SKM-1 (cell line): ENCODE data around the gene MAML2.
A peak's percentile ranks its signal among the peaks of the same experiment; 100 is the strongest.

Experiments
- DNase-seq: peaks from one replicate; lab custom pipeline; 2025; ENCODE audit not compliant: unreplicated experiment; lab: John Stamatoyannopoulos, UW

The MAML2 gene

DNA sequence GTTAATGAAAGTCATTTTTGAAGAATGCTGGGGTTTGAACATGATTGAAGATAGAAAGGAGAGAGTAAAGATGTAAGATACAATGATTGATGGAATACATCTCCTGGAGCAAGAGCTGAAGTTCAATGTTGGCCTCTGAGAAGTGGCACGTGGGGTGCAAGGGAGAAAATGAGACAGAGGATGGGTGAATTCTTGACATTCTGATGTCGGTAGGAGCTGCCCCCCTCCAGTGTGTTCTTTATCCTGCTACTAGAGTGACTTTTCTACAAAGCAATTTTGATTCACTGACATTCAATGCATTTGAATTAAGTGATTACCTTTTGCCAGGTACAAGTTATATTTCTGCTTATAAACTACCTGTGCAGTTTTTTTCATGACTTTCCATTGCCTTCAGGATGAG is 260.1 kb downstream of the MAML2 start:
- DNase-seq: no peak

DNA sequence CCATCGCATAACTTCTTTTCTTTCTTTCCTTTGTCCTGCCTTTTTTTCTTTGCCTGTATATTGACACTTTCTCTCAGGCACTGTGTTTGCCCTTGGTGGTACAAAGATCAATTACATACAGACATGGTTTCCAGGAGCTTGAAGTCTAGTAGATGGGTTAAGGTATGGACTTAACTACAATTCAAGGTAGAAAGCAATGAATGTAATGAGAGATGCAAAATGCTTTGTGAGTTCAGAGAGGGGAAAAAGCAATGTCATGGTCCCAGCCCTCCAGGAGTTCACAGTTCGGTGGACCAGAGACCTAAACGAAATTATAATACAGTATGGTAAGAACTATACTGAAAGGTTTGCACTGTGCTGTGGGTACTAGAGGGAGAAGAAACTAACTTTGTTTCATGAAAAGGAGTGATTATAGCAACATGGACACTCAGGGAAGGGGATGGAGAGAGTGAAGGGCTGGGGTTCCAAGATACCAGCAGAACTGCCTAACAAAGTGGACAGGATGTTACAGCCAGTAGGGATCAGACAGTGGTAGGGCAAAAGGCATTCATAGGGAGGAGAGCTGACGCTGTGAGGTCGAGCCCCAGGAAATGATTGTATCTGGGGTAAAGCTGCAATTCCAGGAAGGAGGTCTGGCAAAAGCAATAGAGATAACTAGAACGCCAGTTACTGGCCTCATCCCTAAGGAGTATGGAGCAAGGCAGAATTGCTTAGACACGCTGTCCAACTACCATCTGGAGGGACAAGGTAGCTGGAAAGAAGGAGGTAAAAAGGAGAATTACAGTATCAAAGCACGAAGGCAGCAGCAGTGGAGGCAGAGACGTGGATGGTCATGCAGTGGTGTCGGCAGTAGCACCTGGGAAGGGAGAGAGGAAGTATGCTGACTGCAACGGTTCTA is 260.7 kb downstream of the MAML2 start:
- DNase-seq: no peak

- DNase-seq: no peak
Observed at GRCh38 chr11:96081561-96081960, 261.4 kb downstream of the MAML2 start.

GRCh38 chr11:96079691-96080090 is 263.3 kb downstream of the MAML2 start:
- DNase-seq: no peak

DNA sequence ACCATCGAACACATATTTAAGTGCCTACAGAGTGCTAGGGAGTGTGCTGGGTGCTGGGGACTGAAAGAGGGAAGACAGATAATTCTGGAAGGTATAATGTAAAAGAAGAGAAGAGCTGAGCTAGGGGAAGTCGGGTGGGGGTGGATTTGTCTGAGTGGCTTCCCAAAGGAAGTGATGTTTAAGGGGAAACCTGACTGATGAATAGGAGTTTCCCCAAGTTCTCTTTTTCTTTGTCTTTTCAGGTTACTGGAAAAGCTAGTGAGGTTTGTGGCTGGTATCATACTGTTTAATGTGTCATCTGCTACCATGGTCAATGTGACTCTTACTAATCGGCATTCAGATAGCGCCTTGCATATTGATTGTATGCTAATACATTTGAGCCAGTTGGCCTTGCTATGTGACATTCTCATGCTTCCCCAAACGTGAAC is 267.4 kb downstream of the MAML2 start:
- no peak for DNase-seq

DNA sequence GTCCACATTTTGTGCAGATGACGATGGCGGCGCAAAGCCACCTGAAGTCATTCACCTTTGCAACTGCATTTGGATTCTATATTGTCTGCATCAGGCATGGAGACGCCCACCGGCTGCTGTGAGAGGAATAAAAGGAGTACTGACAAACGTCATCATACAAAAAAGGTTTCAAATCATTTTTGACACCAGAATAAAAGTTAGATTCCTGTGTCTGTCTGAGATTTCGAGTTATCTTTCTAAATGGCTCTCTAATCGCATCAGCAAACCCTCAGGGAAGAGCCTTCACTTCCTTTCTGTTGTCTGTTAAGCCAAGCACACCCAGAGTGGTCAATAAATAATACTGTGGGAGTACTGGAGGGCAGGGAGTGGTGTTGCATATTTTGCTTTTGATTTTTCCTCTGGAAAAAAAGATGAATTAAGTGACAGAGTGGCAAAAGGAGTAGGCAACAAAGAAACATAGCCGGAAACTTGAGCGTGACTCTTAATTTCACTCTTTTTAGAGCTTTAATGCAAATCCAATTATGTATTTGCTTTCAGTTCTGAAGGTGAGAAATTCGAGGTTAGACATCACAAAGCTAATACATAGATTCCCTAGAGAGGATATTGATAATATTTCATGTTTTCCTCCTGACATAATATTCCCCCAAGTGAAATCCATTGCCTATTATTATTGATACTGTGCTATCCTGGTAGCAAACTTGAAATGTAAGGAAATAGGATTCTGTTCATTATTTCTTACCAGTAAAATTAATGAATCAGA is 268.3 kb downstream of the MAML2 start:
- no peak for DNase-seq

- no peak for DNase-seq
Observed at GRCh38 chr11:96073536-96073935, 269.5 kb downstream of the MAML2 start.

DNA sequence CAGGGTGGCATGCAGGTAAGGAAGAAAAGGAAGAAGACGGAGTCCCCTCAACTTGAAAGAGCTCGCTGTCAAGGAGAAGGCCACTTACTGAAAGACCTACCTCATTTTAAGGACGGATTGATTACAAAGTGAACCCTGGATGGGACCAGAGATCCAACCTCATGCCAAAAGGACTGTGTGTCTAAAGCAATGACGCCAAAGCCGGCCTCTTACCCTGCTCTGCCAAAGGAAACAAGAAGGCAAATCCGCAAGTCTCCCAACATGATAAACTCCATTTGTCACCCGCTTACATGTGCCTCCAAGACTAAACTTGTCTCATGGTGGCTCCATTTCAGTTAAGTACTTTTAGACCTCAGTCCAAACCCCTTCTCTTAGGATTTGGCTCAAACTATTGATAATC is 270.4 kb downstream of the MAML2 start:
- DNase-seq: no peak

- no peak for DNase-seq
Observed at GRCh38 chr11:96070453-96070852, 272.5 kb downstream of the MAML2 start.

- no peak for DNase-seq
Observed at GRCh38 chr11:96067160-96067559, 275.8 kb downstream of the MAML2 start.

- DNase-seq: no peak
Observed at GRCh38 chr11:96065379-96065778, 277.6 kb downstream of the MAML2 start.

GRCh38 chr11:96063886-96064285 is 279.1 kb downstream of the MAML2 start:
- DNase-seq: no peak

DNA sequence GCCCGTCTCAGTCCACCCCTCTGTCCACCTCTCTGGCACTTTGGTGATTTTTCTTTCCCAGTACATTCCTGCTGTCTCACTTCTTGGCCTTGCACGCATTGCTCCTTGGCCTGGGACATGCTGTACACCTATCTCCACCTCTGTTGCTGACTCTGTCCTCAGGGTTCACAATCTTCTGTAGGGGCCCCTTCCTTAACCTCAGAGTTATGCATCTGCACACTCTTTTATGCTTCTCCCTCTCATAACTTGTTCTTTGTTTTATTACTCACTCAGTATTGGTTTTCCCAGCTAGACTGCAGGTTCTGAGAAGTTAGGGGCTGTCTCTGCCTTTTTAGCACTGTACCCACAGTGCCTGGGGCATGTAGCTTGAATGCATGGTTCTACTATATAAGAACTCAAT is 279.9 kb downstream of the MAML2 start:
- DNase-seq: no peak

- DNase-seq: no peak
Observed at GRCh38 chr11:96062134-96062533, 280.9 kb downstream of the MAML2 start.

- DNase-seq: no peak
Observed at GRCh38 chr11:96061730-96062129, 281.3 kb downstream of the MAML2 start.

DNA sequence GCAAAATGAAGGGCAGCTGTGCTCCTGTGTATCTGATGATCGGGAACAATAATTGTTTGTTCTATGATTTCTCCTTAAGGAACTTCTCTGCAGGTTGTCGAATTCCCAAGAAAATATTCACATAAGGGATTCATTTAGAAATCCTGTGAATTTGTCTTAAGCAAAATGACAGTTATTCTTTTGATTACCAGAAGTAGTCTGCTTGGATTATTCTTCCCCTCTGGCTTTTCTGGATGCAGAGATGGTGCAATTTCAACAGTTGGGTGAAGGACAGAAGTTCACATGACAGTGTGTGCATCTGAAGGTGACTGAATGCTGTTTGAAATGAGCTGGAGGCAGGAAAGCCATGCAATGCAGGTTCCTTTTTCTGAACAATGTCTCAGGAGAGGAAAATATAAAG is 281.9 kb downstream of the MAML2 start:
- no peak for DNase-seq

DNA sequence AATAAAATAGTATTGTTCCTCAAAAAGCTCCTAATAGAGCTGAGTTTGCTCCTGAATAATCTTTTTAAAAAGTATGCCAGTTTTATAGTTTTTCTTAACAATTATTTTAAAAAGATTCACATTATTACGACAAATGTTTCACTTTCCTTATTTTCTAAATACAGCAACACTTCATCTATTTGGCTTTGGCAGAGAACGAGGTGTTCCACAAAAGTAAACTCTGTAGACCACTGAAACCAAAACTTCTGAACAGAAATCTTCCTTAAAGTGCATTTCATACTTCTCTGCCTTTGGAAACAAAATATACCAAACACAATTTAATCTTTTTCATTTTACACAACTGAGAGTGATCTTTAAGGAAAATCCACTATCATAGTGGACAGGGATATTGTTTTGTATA is 285.5 kb downstream of the MAML2 start:
- no peak for DNase-seq

DNA sequence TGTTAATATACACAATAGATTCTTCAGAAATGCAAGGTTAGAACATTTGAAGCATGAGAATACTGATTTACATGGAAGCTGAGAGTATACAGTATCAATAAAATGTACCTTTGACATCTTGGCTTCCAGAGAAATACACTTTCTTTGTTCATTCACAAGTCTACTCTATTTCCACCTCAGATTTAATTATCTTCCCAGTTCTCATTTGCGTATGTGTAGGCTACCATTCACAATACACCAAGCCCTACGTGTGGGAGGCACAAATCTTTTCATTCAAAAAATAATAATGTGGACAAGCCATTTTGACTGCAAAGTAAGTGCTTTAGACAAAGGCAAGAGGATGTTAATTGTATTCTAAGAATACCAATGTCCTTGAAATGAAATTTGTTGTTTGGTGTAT is 286.4 kb downstream of the MAML2 start:
- no peak for DNase-seq

- DNase-seq: no peak
Observed at GRCh38 chr11:96055706-96056387, 287.1 kb downstream of the MAML2 start.

DNA sequence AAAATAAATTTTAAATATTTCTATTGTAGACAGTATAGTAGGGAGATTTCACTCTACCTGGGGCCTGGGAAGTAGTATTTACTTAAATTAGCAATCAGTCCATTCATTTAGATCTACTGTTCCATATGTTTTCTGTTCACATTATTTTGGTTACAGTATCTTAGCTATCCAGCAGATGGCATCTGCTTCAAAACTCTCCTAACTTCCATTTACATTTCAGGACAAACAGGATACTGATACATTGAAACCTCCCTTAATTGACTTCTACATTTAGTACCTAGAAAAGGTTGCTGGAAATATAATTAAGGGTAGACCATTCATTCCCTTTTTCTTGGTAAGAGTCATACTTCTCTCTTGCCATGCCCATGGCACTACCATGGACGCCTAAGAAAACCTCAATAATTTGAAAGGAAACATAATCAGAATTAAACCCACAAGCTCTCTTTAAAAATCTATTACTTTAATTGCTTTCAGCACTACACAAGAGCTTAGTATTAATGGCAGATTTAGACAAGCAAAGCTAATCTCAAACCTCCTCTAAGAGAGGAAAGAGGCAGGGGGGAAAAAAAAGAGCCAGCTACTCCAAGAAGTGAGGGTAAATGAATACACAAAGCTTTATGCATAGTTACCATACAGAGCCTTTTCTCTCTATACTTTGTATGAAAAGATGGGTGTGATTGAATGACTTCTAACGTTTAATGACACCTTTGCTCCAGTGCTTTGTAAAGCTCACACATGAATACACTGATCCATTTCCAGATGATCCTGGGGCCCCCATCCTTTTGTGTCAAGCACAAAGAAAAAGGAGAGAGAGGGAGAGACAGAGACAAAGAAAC is 287.9 kb downstream of the MAML2 start:
- peak; percentile 34 for DNase-seq
